Rectal smooth muscle tissue (tissue), 1 donor: ENCODE results near the gene EFS.

ENCODE experiments used
- H3K27ac ChIP-seq: one replicate; pipeline ENCODE4 v1.7.0; 2013; ENCODE audit warnings: low read depth, low read length, inconsistent platforms
- H3K27me3 ChIP-seq: one replicate; pipeline ENCODE4 v1.7.0; 2013; ENCODE audit warnings: low read length; ENCODE audit not compliant: control insufficient read depth, insufficient read depth
- H3K36me3 ChIP-seq: one replicate; pipeline ENCODE4 v1.7.0; 2013; ENCODE audit warnings: low read length; ENCODE audit not compliant: control insufficient read depth, insufficient read depth
- H3K4me1 ChIP-seq: one replicate; pipeline ENCODE4 v1.7.0; 2013; ENCODE audit warnings: low read length; ENCODE audit not compliant: control insufficient read depth, insufficient read depth
- H3K4me3 ChIP-seq: one replicate; pipeline ENCODE4 v1.7.0; 2013; ENCODE audit warnings: low read length
- H3K9ac ChIP-seq: one replicate; pipeline ENCODE4 v1.7.0; 2013; ENCODE audit warnings: low read length

The EFS gene

GRCh38 chr14:23382276-23382675, 17.3 kb upstream of the EFS start:
- Histone ChIP-seq H3K4me1 (no peaks in the 10 kb centered on the region), H3K9ac (no peak overlapping the region), H3K27me3 (peaks cover 2% of the 10 kb centered on the region), H3K4me3 (no peak overlapping the region), H3K36me3 (no peaks in the 10 kb centered on the region), H3K27ac (no peak overlapping the region)

GRCh38 chr14:23381871-23382270, 16.9 kb upstream of the EFS start:
- Histone ChIP-seq H3K36me3 (no peaks in the 10 kb centered on the region), H3K4me3 (no peak overlapping the region), H3K4me1 (no peaks in the 10 kb centered on the region), H3K27me3 (peaks cover 2% of the 10 kb centered on the region), H3K9ac (no peak overlapping the region), H3K27ac (no peak overlapping the region)

- Histone ChIP-seq H3K4me3 (no peak overlapping the region), H3K36me3 (no peaks in the 10 kb centered on the region), H3K27me3 (peaks cover 2% of the 10 kb centered on the region), H3K9ac (no peak overlapping the region), H3K4me1 (no peaks in the 10 kb centered on the region), H3K27ac (no peak overlapping the region)
Measured at GRCh38 chr14:23380976-23381375, 16.0 kb upstream of the EFS start.

- no peak overlapping the region for H3K4me3 ChIP-seq
- peaks cover 2% of the 10 kb centered on the region for H3K27me3 ChIP-seq
- H3K36me3 ChIP-seq, result no peaks in the 10 kb centered on the region
- no peaks in the 10 kb centered on the region for H3K4me1 ChIP-seq
- H3K27ac ChIP-seq, result no peak overlapping the region
- no peak overlapping the region for H3K9ac ChIP-seq
Measured at GRCh38 chr14:23380197-23380914, 15.4 kb upstream of the EFS start.

GRCh38 chr14:23379366-23380196, 14.6 kb upstream of the EFS start:
- no peak overlapping the region for H3K4me3 ChIP-seq
- H3K36me3 ChIP-seq, result no peaks in the 10 kb centered on the region
- H3K4me1 ChIP-seq, result no peaks in the 10 kb centered on the region
- no peak overlapping the region for H3K27ac ChIP-seq
- peaks cover 2% of the 10 kb centered on the region for H3K27me3 ChIP-seq
- H3K9ac ChIP-seq, result no peak overlapping the region

GRCh38 chr14:23378612-23379220, 13.7 kb upstream of the EFS start:
- no peak overlapping the region for H3K4me3 ChIP-seq
- H3K36me3 ChIP-seq, result no peaks in the 10 kb centered on the region
- H3K9ac ChIP-seq, result no peak overlapping the region
- peaks cover 2% of the 10 kb centered on the region for H3K27me3 ChIP-seq
- no peak overlapping the region for H3K27ac ChIP-seq
- no peaks in the 10 kb centered on the region for H3K4me1 ChIP-seq

- H3K4me3 ChIP-seq, result no peak overlapping the region
- H3K9ac ChIP-seq, result no peak overlapping the region
- H3K4me1 ChIP-seq, result no peaks in the 10 kb centered on the region
- H3K36me3 ChIP-seq, result no peaks in the 10 kb centered on the region
- peaks cover 2% of the 10 kb centered on the region for H3K27me3 ChIP-seq
- H3K27ac ChIP-seq, result no peak overlapping the region
Measured at GRCh38 chr14:23377573-23378563, 12.9 kb upstream of the EFS start.

- no peak overlapping the region for H3K9ac ChIP-seq
- H3K27ac ChIP-seq, result peak overlapping the region; percentile 12
Measured at GRCh38 chr14:23377198-23377550, 12.2 kb upstream of the EFS start.

GRCh38 chr14:23376482-23377197, 11.7 kb upstream of the EFS start, which contains the start of gene CMTM5:
TSS of gene CMTM5 (plus strand) at chr14:23377046. CDS start at chr14:23377252, 206 bp downstream.
- H3K36me3 ChIP-seq, result no peaks in the 10 kb centered on the region
- H3K27ac ChIP-seq, result peak within 1 kb of the TSS; percentile 58
- H3K4me3 ChIP-seq, result no peak within 1 kb of the TSS
- H3K4me1 ChIP-seq, result no peaks in the 10 kb centered on the region
- no peak within 1 kb of the TSS for H3K9ac ChIP-seq
- H3K27me3 ChIP-seq, result peaks cover 2% of the 10 kb centered on the region

More at GRCh38 chr14:23377198-23377550, 12.2 kb upstream of the EFS start:
- Histone ChIP-seq H3K36me3 (no peaks in the 10 kb centered on the region), H3K27me3 (peaks cover 2% of the 10 kb centered on the region), H3K4me3 (no peak overlapping the region), H3K4me1 (no peaks in the 10 kb centered on the region)

GRCh38 chr14:23375527-23376251, 10.7 kb upstream of the EFS start:
- H3K27me3 ChIP-seq, result peaks cover 2% of the 10 kb centered on the region
- H3K4me1 ChIP-seq, result no peaks in the 10 kb centered on the region
- no peak overlapping the region for H3K27ac ChIP-seq
- no peaks in the 10 kb centered on the region for H3K36me3 ChIP-seq
- no peak overlapping the region for H3K9ac ChIP-seq
- H3K4me3 ChIP-seq, result no peak overlapping the region

- no peaks in the 10 kb centered on the region for H3K27me3 ChIP-seq
- H3K9ac ChIP-seq, result no peak overlapping the region
- no peaks in the 10 kb centered on the region for H3K4me1 ChIP-seq
- no peak overlapping the region for H3K27ac ChIP-seq
- no peak overlapping the region for H3K4me3 ChIP-seq
- no peaks in the 10 kb centered on the region for H3K36me3 ChIP-seq
Measured at GRCh38 chr14:23373041-23373440, 8.1 kb upstream of the EFS start.
